WTC11 (cell line): Measurements from ENCODE around the gene SMKR1. TPM values are rescaled to one million over a fixed set of nuclear protein-coding genes. Genes with fewer than 3 reads are reported as not detected.

Experiments used
- ATAC-seq: fragments of 200-7000 bp; cut with Tn5 transposase; 2 replicates; pipeline ENCODE4 v1.10.0; 2021; ENCODE audit warnings: mild to moderate bottlenecking, moderate library complexity
- CTCF ChIA-PET: fragments of 300-600 bp; sonication (Branson Sonifier 250); formaldehyde crosslinking; loops from one replicate; lab custom pipeline; 2021; ENCODE audit warnings: antibody characterized with exemption; lab: Charles Lee
- POLR2A ChIA-PET: fragments of 350-600 bp; sonication (Branson Sonifier 250); formaldehyde crosslinking; loops from one replicate; lab custom pipeline; 2021; ENCODE audit warnings: antibody characterized with exemption; lab: Charles Lee
- DNase-seq: peaks from one replicate; pipeline ENCODE4 v3.0.0; 2021; ENCODE audit warnings: low spot score
- H3K27ac Mint-ChIP-seq: 2 replicates; pipeline ENCODE4 v1.8.0; 2021; ENCODE audit warnings: mixed read lengths
- H3K27me3 Mint-ChIP-seq: 2 replicates; pipeline ENCODE4 v1.8.0; 2021; ENCODE audit warnings: low read depth, mild to moderate bottlenecking, moderate library complexity, mixed read lengths
- H3K36me3 Mint-ChIP-seq: 2 replicates; pipeline ENCODE4 v1.8.0; 2021; ENCODE audit warnings: mixed read lengths
- H3K4me1 Mint-ChIP-seq: 2 replicates; pipeline ENCODE4 v1.8.0; 2022; ENCODE audit warnings: mixed read lengths
- H3K4me3 Mint-ChIP-seq: 2 replicates; pipeline ENCODE4 v1.8.0; 2021; ENCODE audit warnings: mild to moderate bottlenecking, moderate library complexity, mixed read lengths
- H3K9me3 Mint-ChIP-seq: 2 replicates; pipeline ENCODE4 v1.8.0; 2021; ENCODE audit warnings: mixed read lengths
- ATF1 ChIP-seq: sonication (generic); formaldehyde crosslinking; IDR thresholded peaks from 2 replicates; pipeline ENCODE4 v1.8.1; 2023; ENCODE audit warnings: mild to moderate bottlenecking, moderate library complexity, missing genetic modification reagents
- FOXP1 ChIP-seq: sonication (generic); formaldehyde crosslinking; IDR thresholded peaks from 2 replicates; pipeline ENCODE4 v1.8.0; 2022; ENCODE audit warnings: missing genetic modification reagents, mild to moderate bottlenecking, moderate library complexity, borderline replicate concordance
- GABPB1 ChIP-seq: sonication (generic); formaldehyde crosslinking; IDR thresholded peaks from 2 replicates; pipeline ENCODE4 v1.8.1; 2023; ENCODE audit warnings: mild to moderate bottlenecking, missing genetic modification reagents
- GRHL2 ChIP-seq: fragments of 250-450 bp; sonication (Bioruptor Pico); IDR thresholded peaks from 2 replicates; pipeline ENCODE4 v1.8.0; 2022; ENCODE audit warnings: mild to moderate bottlenecking, moderate library complexity; ENCODE audit not compliant: insufficient replicate concordance, severe bottlenecking
- JUN ChIP-seq: sonication (generic); formaldehyde crosslinking; IDR thresholded peaks from 2 replicates; pipeline ENCODE4 v1.8.0; 2023; ENCODE audit warnings: mild to moderate bottlenecking, missing genetic modification reagents
- MYBL2 ChIP-seq: sonication (generic); formaldehyde crosslinking; IDR thresholded peaks from 2 replicates; pipeline ENCODE4 v1.8.1; 2023; ENCODE audit warnings: mild to moderate bottlenecking, moderate library complexity, missing genetic modification reagents
- NFE2L1 ChIP-seq: sonication (generic); formaldehyde crosslinking; IDR thresholded peaks from 2 replicates; pipeline ENCODE4 v1.8.1; 2023; ENCODE audit warnings: missing genetic modification reagents
- RORB ChIP-seq: fragments of 250-450 bp; sonication (Bioruptor Pico); IDR thresholded peaks from 2 replicates; pipeline ENCODE4 v1.9.0; 2021; ENCODE audit warnings: mild to moderate bottlenecking
- SP1 ChIP-seq: sonication (generic); formaldehyde crosslinking; conservative IDR thresholded peaks from 2 replicates; pipeline ENCODE4 v1.8.1; 2022; ENCODE audit warnings: missing genetic modification reagents
- TEAD1 ChIP-seq: sonication (generic); formaldehyde crosslinking; IDR thresholded peaks from 2 replicates; pipeline ENCODE4 v1.8.0; 2022; ENCODE audit warnings: mild to moderate bottlenecking, missing genetic modification reagents
- TEAD4 ChIP-seq: sonication (generic); formaldehyde crosslinking; IDR thresholded peaks from 2 replicates; pipeline ENCODE4 v1.8.0; 2022; ENCODE audit warnings: mild to moderate bottlenecking, missing genetic modification reagents
- ZNF121 ChIP-seq: sonication (generic); formaldehyde crosslinking; IDR thresholded peaks from 2 replicates; pipeline ENCODE4 v1.8.0; 2023; ENCODE audit warnings: missing genetic modification reagents
- ZNF219 ChIP-seq: sonication (generic); formaldehyde crosslinking; IDR thresholded peaks from 2 replicates; pipeline ENCODE4 v1.8.0; 2023; ENCODE audit warnings: missing genetic modification reagents, mild to moderate bottlenecking, borderline replicate concordance
- ZNF416 ChIP-seq: fragments of 250-450 bp; sonication (Bioruptor Pico); IDR thresholded peaks from 2 replicates; pipeline ENCODE4 v1.9.0; 2021; ENCODE audit warnings: mild to moderate bottlenecking, inconsistent platforms
- ZNF671 ChIP-seq: fragments of 250-450 bp; sonication (Bioruptor Pico); IDR thresholded peaks from 2 replicates; pipeline ENCODE4 v1.8.0; 2021; ENCODE audit warnings: mild to moderate bottlenecking
- total RNA-seq: library from RNA; stranded (reverse); gene quantifications from 3 replicates; pipeline ENCODE4 v1.2.3, GENCODE V29; 2021
- TF ChIP-seq, protein P1 (sequence below): fragments of 250-450 bp; sonication (Bioruptor Pico); IDR thresholded peaks from 2 replicates; pipeline ENCODE4 v1.9.0; 2021; ENCODE audit warnings: mild to moderate bottlenecking, borderline replicate concordance
- TF ChIP-seq, protein P2 (sequence below): sonication (generic); formaldehyde crosslinking; IDR thresholded peaks from 2 replicates; pipeline ENCODE4 v1.8.1; 2023; ENCODE audit warnings: mild to moderate bottlenecking, missing genetic modification reagents, borderline replicate concordance
- TF ChIP-seq, protein P3 (sequence below): sonication (generic); formaldehyde crosslinking; IDR thresholded peaks from 2 replicates; pipeline ENCODE4 v1.8.1; 2022; ENCODE audit warnings: low read depth, mild to moderate bottlenecking, moderate library complexity, missing genetic modification reagents, borderline replicate concordance
- TF ChIP-seq, protein P4 (sequence below): fragments of 250-450 bp; sonication (Bioruptor Pico); IDR thresholded peaks from 2 replicates; pipeline ENCODE4 v1.8.0; 2021; ENCODE audit warnings: mild to moderate bottlenecking
- TF ChIP-seq, protein P5 (sequence below): sonication (generic); formaldehyde crosslinking; IDR thresholded peaks from 2 replicates; pipeline ENCODE4 v1.8.1; 2023; ENCODE audit warnings: mild to moderate bottlenecking, missing genetic modification reagents
- TF ChIP-seq, protein P6 (sequence below): sonication (generic); formaldehyde crosslinking; conservative IDR thresholded peaks from 2 replicates; pipeline ENCODE4 v1.8.1; 2022; ENCODE audit warnings: mild to moderate bottlenecking, missing genetic modification reagents
- TF ChIP-seq, protein P7 (sequence below): sonication (generic); formaldehyde crosslinking; IDR thresholded peaks from 2 replicates; pipeline ENCODE4 v1.8.1; 2022; ENCODE audit warnings: mild to moderate bottlenecking, missing genetic modification reagents, moderate library complexity, borderline replicate concordance

SMKR1 gene
- total RNA-seq, 1 experiment from 2014 or later = 0.50 TPM

DNA sequence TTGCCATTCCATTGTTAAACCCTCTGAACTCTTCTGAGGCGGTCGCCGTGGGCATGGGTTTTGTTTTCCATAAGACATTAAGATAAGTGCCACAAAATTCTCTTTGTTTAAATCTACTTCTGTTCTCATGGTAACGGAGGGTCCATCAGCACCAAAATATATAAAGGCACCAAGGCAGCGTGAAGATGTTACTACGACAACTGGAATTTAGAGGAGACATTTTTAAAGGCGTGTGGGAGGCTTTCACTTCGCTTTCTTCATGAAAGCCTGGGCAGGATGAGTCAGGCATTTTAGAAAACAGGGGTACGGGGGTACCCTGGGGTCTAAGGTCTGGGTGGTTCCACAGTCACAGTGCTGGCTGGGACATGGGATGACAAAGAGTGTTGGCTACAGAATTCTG lies 34.0 kb downstream of the SMKR1 start (continued):
- TF ChIP-seq, protein P1, sequence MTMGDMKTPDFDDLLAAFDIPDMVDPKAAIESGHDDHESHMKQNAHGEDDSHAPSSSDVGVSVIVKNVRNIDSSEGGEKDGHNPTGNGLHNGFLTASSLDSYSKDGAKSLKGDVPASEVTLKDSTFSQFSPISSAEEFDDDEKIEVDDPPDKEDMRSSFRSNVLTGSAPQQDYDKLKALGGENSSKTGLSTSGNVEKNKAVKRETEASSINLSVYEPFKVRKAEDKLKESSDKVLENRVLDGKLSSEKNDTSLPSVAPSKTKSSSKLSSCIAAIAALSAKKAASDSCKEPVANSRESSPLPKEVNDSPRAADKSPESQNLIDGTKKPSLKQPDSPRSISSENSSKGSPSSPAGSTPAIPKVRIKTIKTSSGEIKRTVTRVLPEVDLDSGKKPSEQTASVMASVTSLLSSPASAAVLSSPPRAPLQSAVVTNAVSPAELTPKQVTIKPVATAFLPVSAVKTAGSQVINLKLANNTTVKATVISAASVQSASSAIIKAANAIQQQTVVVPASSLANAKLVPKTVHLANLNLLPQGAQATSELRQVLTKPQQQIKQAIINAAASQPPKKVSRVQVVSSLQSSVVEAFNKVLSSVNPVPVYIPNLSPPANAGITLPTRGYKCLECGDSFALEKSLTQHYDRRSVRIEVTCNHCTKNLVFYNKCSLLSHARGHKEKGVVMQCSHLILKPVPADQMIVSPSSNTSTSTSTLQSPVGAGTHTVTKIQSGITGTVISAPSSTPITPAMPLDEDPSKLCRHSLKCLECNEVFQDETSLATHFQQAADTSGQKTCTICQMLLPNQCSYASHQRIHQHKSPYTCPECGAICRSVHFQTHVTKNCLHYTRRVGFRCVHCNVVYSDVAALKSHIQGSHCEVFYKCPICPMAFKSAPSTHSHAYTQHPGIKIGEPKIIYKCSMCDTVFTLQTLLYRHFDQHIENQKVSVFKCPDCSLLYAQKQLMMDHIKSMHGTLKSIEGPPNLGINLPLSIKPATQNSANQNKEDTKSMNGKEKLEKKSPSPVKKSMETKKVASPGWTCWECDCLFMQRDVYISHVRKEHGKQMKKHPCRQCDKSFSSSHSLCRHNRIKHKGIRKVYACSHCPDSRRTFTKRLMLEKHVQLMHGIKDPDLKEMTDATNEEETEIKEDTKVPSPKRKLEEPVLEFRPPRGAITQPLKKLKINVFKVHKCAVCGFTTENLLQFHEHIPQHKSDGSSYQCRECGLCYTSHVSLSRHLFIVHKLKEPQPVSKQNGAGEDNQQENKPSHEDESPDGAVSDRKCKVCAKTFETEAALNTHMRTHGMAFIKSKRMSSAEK (CRISPR knock-in tag) = no peak
- TF ChIP-seq, protein P2, sequence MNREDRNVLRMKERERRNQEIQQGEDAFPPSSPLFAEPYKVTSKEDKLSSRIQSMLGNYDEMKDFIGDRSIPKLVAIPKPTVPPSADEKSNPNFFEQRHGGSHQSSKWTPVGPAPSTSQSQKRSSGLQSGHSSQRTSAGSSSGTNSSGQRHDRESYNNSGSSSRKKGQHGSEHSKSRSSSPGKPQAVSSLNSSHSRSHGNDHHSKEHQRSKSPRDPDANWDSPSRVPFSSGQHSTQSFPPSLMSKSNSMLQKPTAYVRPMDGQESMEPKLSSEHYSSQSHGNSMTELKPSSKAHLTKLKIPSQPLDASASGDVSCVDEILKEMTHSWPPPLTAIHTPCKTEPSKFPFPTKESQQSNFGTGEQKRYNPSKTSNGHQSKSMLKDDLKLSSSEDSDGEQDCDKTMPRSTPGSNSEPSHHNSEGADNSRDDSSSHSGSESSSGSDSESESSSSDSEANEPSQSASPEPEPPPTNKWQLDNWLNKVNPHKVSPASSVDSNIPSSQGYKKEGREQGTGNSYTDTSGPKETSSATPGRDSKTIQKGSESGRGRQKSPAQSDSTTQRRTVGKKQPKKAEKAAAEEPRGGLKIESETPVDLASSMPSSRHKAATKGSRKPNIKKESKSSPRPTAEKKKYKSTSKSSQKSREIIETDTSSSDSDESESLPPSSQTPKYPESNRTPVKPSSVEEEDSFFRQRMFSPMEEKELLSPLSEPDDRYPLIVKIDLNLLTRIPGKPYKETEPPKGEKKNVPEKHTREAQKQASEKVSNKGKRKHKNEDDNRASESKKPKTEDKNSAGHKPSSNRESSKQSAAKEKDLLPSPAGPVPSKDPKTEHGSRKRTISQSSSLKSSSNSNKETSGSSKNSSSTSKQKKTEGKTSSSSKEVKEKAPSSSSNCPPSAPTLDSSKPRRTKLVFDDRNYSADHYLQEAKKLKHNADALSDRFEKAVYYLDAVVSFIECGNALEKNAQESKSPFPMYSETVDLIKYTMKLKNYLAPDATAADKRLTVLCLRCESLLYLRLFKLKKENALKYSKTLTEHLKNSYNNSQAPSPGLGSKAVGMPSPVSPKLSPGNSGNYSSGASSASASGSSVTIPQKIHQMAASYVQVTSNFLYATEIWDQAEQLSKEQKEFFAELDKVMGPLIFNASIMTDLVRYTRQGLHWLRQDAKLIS = no peak
- TF ChIP-seq ZNF671 (CRISPR knock-in tag) (no peak), TEAD4 (no peak), ZNF219 (CRISPR knock-in tag) (no peak)
- TF ChIP-seq, protein P3, sequence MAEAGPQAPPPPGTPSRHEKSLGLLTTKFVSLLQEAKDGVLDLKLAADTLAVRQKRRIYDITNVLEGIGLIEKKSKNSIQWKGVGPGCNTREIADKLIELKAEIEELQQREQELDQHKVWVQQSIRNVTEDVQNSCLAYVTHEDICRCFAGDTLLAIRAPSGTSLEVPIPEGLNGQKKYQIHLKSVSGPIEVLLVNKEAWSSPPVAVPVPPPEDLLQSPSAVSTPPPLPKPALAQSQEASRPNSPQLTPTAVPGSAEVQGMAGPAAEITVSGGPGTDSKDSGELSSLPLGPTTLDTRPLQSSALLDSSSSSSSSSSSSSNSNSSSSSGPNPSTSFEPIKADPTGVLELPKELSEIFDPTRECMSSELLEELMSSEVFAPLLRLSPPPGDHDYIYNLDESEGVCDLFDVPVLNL (CRISPR knock-in tag) = no peak

DNA sequence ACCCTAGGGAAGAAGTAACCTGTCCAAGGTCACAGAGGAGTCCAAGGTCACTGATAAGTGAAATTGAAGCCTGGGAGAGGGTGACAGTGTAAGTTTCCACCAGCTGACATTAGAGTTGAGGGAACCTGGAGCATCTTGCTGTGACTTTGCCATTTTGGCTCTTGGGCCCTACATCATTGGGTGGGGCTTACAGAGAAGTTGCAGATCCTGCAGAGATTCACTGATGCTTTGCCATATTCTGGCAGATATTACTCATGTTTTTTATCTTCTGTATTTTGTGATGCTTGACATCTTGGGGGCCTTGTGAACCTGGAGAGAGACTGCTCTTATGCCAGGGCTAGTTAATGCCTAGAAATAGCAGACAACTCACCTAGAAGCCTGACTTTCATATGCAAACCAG lies 36.5 kb downstream of the SMKR1 start:
- DNase-seq = no peak
- H3K9me3 Mint-ChIP-seq = no peaks in the 10 kb centered on the region
- ChIA-PET CTCF (interaction anchor here (1.3 kb wide), 1 partner anchor 375 kb away, joined by 3 read pairs; no protein-coding TSS in a partner anchor), POLR2A (no interaction called here)
- H3K36me3 Mint-ChIP-seq = no peaks in the 10 kb centered on the region
- H3K27me3 Mint-ChIP-seq = peaks cover 2% of the 10 kb centered on the region
- H3K27ac Mint-ChIP-seq = no peak overlapping the region
- H3K4me3 Mint-ChIP-seq = no peak overlapping the region
- H3K4me1 Mint-ChIP-seq = peaks cover 7% of the 10 kb centered on the region
- TF ChIP-seq, protein P4, sequence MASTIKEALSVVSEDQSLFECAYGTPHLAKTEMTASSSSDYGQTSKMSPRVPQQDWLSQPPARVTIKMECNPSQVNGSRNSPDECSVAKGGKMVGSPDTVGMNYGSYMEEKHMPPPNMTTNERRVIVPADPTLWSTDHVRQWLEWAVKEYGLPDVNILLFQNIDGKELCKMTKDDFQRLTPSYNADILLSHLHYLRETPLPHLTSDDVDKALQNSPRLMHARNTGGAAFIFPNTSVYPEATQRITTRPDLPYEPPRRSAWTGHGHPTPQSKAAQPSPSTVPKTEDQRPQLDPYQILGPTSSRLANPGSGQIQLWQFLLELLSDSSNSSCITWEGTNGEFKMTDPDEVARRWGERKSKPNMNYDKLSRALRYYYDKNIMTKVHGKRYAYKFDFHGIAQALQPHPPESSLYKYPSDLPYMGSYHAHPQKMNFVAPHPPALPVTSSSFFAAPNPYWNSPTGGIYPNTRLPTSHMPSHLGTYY (CRISPR knock-in tag) = no peak
- TF ChIP-seq ZNF121 (no peak), FOXP1 (CRISPR knock-in tag) (no peak), ATF1 (CRISPR knock-in tag) (no peak), MYBL2 (no peak), TEAD1 (CRISPR knock-in tag) (no peak), GRHL2 (CRISPR knock-in tag) (no peak), NFE2L1 (CRISPR knock-in tag) (no peak), GABPB1 (CRISPR knock-in tag) (no peak), ZNF416 (no peak), JUN (CRISPR knock-in tag) (no peak), RORB (no peak), SP1 (no peak)
- TF ChIP-seq, protein P5, sequence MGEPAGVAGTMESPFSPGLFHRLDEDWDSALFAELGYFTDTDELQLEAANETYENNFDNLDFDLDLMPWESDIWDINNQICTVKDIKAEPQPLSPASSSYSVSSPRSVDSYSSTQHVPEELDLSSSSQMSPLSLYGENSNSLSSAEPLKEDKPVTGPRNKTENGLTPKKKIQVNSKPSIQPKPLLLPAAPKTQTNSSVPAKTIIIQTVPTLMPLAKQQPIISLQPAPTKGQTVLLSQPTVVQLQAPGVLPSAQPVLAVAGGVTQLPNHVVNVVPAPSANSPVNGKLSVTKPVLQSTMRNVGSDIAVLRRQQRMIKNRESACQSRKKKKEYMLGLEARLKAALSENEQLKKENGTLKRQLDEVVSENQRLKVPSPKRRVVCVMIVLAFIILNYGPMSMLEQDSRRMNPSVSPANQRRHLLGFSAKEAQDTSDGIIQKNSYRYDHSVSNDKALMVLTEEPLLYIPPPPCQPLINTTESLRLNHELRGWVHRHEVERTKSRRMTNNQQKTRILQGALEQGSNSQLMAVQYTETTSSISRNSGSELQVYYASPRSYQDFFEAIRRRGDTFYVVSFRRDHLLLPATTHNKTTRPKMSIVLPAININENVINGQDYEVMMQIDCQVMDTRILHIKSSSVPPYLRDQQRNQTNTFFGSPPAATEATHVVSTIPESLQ (CRISPR knock-in tag) = no peak
- TF ChIP-seq, protein P6, sequence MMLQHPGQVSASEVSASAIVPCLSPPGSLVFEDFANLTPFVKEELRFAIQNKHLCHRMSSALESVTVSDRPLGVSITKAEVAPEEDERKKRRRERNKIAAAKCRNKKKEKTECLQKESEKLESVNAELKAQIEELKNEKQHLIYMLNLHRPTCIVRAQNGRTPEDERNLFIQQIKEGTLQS (CRISPR knock-in tag) = no peak
- TF ChIP-seq, protein P7, sequence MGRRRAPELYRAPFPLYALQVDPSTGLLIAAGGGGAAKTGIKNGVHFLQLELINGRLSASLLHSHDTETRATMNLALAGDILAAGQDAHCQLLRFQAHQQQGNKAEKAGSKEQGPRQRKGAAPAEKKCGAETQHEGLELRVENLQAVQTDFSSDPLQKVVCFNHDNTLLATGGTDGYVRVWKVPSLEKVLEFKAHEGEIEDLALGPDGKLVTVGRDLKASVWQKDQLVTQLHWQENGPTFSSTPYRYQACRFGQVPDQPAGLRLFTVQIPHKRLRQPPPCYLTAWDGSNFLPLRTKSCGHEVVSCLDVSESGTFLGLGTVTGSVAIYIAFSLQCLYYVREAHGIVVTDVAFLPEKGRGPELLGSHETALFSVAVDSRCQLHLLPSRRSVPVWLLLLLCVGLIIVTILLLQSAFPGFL (CRISPR knock-in tag) = no peak
- ATAC-seq = no peak
